Measurements from ENCODE around the gene CRYBA4.

CRYBA4 gene

GRCh38 chr22:26665813-26666231, 44.1 kb downstream of the CRYBA4 start:
- no peak for DNase-seq

- no peak for DNase-seq
Measured at GRCh38 chr22:26667140-26667539, 45.4 kb downstream of the CRYBA4 start.

- no peak for DNase-seq
Measured at GRCh38 chr22:26669060-26669481, 47.3 kb downstream of the CRYBA4 start.

GRCh38 chr22:26670459-26670858, 48.7 kb downstream of the CRYBA4 start:
- DNase-seq = no peak

- DNase-seq = no peak
Measured at GRCh38 chr22:26671317-26672059, 49.7 kb downstream of the CRYBA4 start.

GRCh38 chr22:26672060-26672471, 50.3 kb downstream of the CRYBA4 start:
- DNase-seq = no peak

- DNase-seq = peak; percentile 84
Measured at GRCh38 chr22:26672590-26673468, 51.1 kb downstream of the CRYBA4 start.

- DNase-seq = no peak
Measured at GRCh38 chr22:26673486-26673885, 51.7 kb downstream of the CRYBA4 start.

- no peak for DNase-seq
Measured at GRCh38 chr22:26674211-26675190, 52.7 kb downstream of the CRYBA4 start.

- no peak for DNase-seq
Measured at GRCh38 chr22:26675687-26676268, 54.0 kb downstream of the CRYBA4 start.

GRCh38 chr22:26677217-26677616, 55.5 kb downstream of the CRYBA4 start:
- no peak for DNase-seq

- DNase-seq = peak; percentile 13
Measured at GRCh38 chr22:26679003-26679629, 57.4 kb downstream of the CRYBA4 start.
